IMR-90 (cell line): ENCODE measurements around the gene SEC16A. TPM values are rescaled to one million over a fixed set of nuclear protein-coding genes. Genes with fewer than 3 reads are reported as not detected.

Experiments used
- ATAC-seq: fragments of 200-7000 bp; cut with Tn5 transposase; 2 replicates; pipeline ENCODE4 v1.9.1; 2020; ENCODE audit warnings: low read depth, mild to moderate bottlenecking, moderate library complexity
- BruUV-seq: library from RNA; stranded (reverse); fragments of 400-500 nt; replicated peaks from 2 replicates; lab custom pipeline; 2021; lab: Mats Ljungman, UMichigan
- CTCF ChIA-PET: fragments of 300-600 bp; formaldehyde crosslinking; extraction: SDS; loops from one replicate; lab custom pipeline; 2021; ENCODE audit warnings: antibody characterized with exemption; lab: Yijun Ruan, JAX
- POLR2A ChIA-PET: fragments of 300-600 bp; sonication (Branson Sonifier 250); formaldehyde crosslinking; loops from one replicate; lab custom pipeline; 2022; ENCODE audit warnings: antibody characterized with exemption; ENCODE audit not compliant: unreplicated experiment; lab: Charles Lee
- DNase-seq: peaks from one replicate; pipeline ENCODE4 v3.0.0; 2013
- H2AFZ ChIP-seq: replicated peaks from 2 replicates; pipeline ENCODE3; 2013; ENCODE audit warnings: low read length, mild to moderate bottlenecking; ENCODE audit not compliant: poor library complexity
- H2AK5ac ChIP-seq: 2 replicates; pipeline ENCODE4 v1.6.1; 2013; ENCODE audit warnings: low read depth, low read length, inconsistent platforms
- H2AK9ac ChIP-seq: replicated peaks from 2 replicates; pipeline ENCODE3; 2013; ENCODE audit warnings: mild to moderate bottlenecking, low read depth, low read length, moderate library complexity; ENCODE audit not compliant: poor library complexity
- H2BK120ac ChIP-seq: 2 replicates; pipeline ENCODE4 v1.6.1; 2013; ENCODE audit warnings: low read depth, low read length, inconsistent platforms
- H2BK15ac ChIP-seq: 3 replicates; pipeline ENCODE4 v1.6.1; 2013; ENCODE audit warnings: low read depth, low read length, inconsistent platforms
- H2BK20ac ChIP-seq: 2 replicates; pipeline ENCODE4 v1.6.1; 2013; ENCODE audit warnings: low read depth, mild to moderate bottlenecking, inconsistent platforms, low read length, moderate library complexity
- H2BK5ac ChIP-seq: 2 replicates; pipeline ENCODE4 v1.6.1; 2013; ENCODE audit warnings: mild to moderate bottlenecking, low read depth, low read length, inconsistent platforms; ENCODE audit not compliant: poor library complexity, severe bottlenecking
- H3K14ac ChIP-seq: replicated peaks from 2 replicates; pipeline ENCODE4 v1.6.1; 2013; ENCODE audit warnings: low read depth, low read length, inconsistent platforms
- H3K18ac ChIP-seq: 2 replicates; pipeline ENCODE4 v1.6.1; 2013; ENCODE audit warnings: low read depth, low read length, control low read depth
- H3K23ac ChIP-seq: 2 replicates; pipeline ENCODE4 v1.6.1; 2013; ENCODE audit warnings: low read depth, low read length, inconsistent platforms
- H3K27ac ChIP-seq: 2 replicates; pipeline ENCODE4 v1.5.1; 2013; ENCODE audit warnings: mild to moderate bottlenecking, control low read depth, low read length; ENCODE audit not compliant: insufficient read depth
- H3K27me3 ChIP-seq: 2 replicates; pipeline ENCODE4 v1.6.1; 2013; ENCODE audit warnings: low read length; ENCODE audit not compliant: control insufficient read depth, insufficient read depth
- H3K36me3 ChIP-seq: 2 replicates; pipeline ENCODE4 v1.6.1; 2013; ENCODE audit warnings: low read length, mixed read lengths; ENCODE audit not compliant: control insufficient read depth, insufficient read depth
- H3K4ac ChIP-seq: 2 replicates; pipeline ENCODE4 v1.6.1; 2013; ENCODE audit warnings: low read depth, low read length, inconsistent platforms
- H3K4me1 ChIP-seq: 2 replicates; pipeline ENCODE4 v1.6.1; 2013; ENCODE audit warnings: low read length, mixed read lengths; ENCODE audit not compliant: control insufficient read depth, insufficient read depth
- H3K4me2 ChIP-seq: 2 replicates; pipeline ENCODE4 v1.6.1; 2013; ENCODE audit warnings: low read depth, mild to moderate bottlenecking, control low read depth, low read length, moderate library complexity
- H3K4me3 ChIP-seq: 2 replicates; pipeline ENCODE4 v1.5.1; 2013; ENCODE audit warnings: low read depth, mild to moderate bottlenecking, control low read depth, low read length, moderate library complexity; ENCODE audit not compliant: insufficient read depth
- H3K56ac ChIP-seq: 2 replicates; pipeline ENCODE4 v1.6.1; 2013; ENCODE audit warnings: low read length, inconsistent platforms; ENCODE audit not compliant: insufficient read depth; ENCODE audit errors: extremely low read depth
- H3K79me1 ChIP-seq, 2 experiments: 2 replicates each; pipeline ENCODE4 v1.6.1; 2013; ENCODE audit warnings: low read length in 2 of 2, inconsistent platforms in 1 of 2, low read depth in 1 of 2
- H3K9ac ChIP-seq: 2 replicates; pipeline ENCODE4 v1.6.1; 2013; ENCODE audit warnings: low read depth, low read length, control low read depth
- H3K9me1 ChIP-seq: 2 replicates; pipeline ENCODE4 v1.6.1; 2013; ENCODE audit warnings: low read length, inconsistent platforms; ENCODE audit not compliant: insufficient read depth
- H3K9me3 ChIP-seq: 2 replicates; pipeline ENCODE4 v1.6.1; 2013; ENCODE audit warnings: low read length; ENCODE audit not compliant: control insufficient read depth, insufficient read depth
- H4K20me1 ChIP-seq: 2 replicates; pipeline ENCODE4 v1.6.1; 2013; ENCODE audit warnings: low read length, inconsistent platforms; ENCODE audit not compliant: insufficient read depth
- H4K5ac ChIP-seq: 2 replicates; pipeline ENCODE4 v1.6.1; 2013; ENCODE audit warnings: mild to moderate bottlenecking, low read depth, low read length, control low read depth
- H4K8ac ChIP-seq, 2 experiments: 2 replicates each; pipeline ENCODE4 v1.6.1; 2013; ENCODE audit warnings: low read depth in 2 of 2, low read length in 2 of 2, control low read depth in 1 of 2, inconsistent platforms in 1 of 2
- H4K91ac ChIP-seq: 2 replicates; pipeline ENCODE4 v1.6.1; 2013; ENCODE audit warnings: low read depth, low read length, inconsistent platforms; ENCODE audit not compliant: insufficient read depth
- BHLHE40 ChIP-seq: fragments of 150-350 bp; IDR thresholded peaks from 2 replicates; pipeline ENCODE4 v1.6.1; 2016; ENCODE audit warnings: mild to moderate bottlenecking, low read depth, low read length
- CEBPB ChIP-seq: IDR thresholded peaks from 2 replicates; pipeline ENCODE4 v1.6.1; 2012; ENCODE audit warnings: low read depth, low read length, improper control_type of control experiment
- CHD1 ChIP-seq: IDR thresholded peaks from 2 replicates; pipeline ENCODE4 v1.6.1; 2012; ENCODE audit warnings: low read depth, low read length, improper control_type of control experiment
- FOS ChIP-seq: fragments of 150-350 bp; IDR thresholded peaks from 2 replicates; pipeline ENCODE4 v1.6.1; 2016; ENCODE audit warnings: low read depth, low read length
- MAFK ChIP-seq: IDR thresholded peaks from 2 replicates; pipeline ENCODE4 v1.6.1; 2012; ENCODE audit warnings: low read depth, low read length, improper control_type of control experiment
- MAZ ChIP-seq: IDR thresholded peaks from 2 replicates; pipeline ENCODE4 v1.6.1; 2012; ENCODE audit warnings: low read depth, mild to moderate bottlenecking, low read length, improper control_type of control experiment, moderate library complexity, borderline replicate concordance
- MXI1 ChIP-seq: IDR thresholded peaks from 2 replicates; pipeline ENCODE4 v1.6.1; 2012; ENCODE audit warnings: low read depth, mild to moderate bottlenecking, low read length, moderate library complexity, borderline replicate concordance
- NFE2L2 ChIP-seq: fragments of 150-350 bp; IDR thresholded peaks from 2 replicates; pipeline ENCODE4 v1.6.1; 2016; ENCODE audit warnings: low read depth, mild to moderate bottlenecking, low read length
- POLR2A ChIP-seq: IDR thresholded peaks from 2 replicates; pipeline ENCODE4 v1.6.1; 2012; ENCODE audit warnings: mild to moderate bottlenecking, low read depth, low read length
- RAD21 ChIP-seq: IDR thresholded peaks from 2 replicates; pipeline ENCODE4 v1.6.1; 2012; ENCODE audit warnings: low read length, improper control_type of control experiment
- RCOR1 ChIP-seq: IDR thresholded peaks from 2 replicates; pipeline ENCODE4 v1.6.1; 2012; ENCODE audit warnings: mild to moderate bottlenecking, low read length, improper control_type of control experiment; ENCODE audit not compliant: insufficient replicate concordance
- RFX5 ChIP-seq: IDR thresholded peaks from 2 replicates; pipeline ENCODE4 v1.8.0; 2012; ENCODE audit warnings: low read depth, mild to moderate bottlenecking, low read length, moderate library complexity
- SMC3 ChIP-seq: fragments of 150-350 bp; IDR thresholded peaks from 2 replicates; pipeline ENCODE4 v1.6.1; 2016; ENCODE audit warnings: low read depth, mild to moderate bottlenecking, antibody characterized with exemption, low read length, moderate library complexity
- WGBS, 2 experiments: methylation state at CpG; one replicate each; pipeline versions ENCODE4 v1.1.5 to v1.1.7; 2013; ENCODE audit warnings: missing lambda C conversion rate in 2 of 2; ENCODE audit not compliant: insufficient read length in 1 of 2; ENCODE audit errors: extremely low coverage in 2 of 2; 5-methylcytosine and 5-hydroxymethylcytosine counted together
- dilution Hi-C: fragments of 300-500 bp; cut with HindIII; formaldehyde crosslinking; loops from one replicate; pipeline ENCODE4 v1.14.3; 2018; ENCODE audit warnings: low sequenced_read_pairs; ENCODE audit not compliant: unreplicated experiment
- in situ Hi-C: fragments of 300-500 bp; cut with MboI; formaldehyde crosslinking; loops from 3 replicates; pipeline ENCODE4 v1.14.3; 2019; ENCODE audit warnings: low sequenced_read_pairs, inconsistent platforms, mixed read lengths
- intact Hi-C: fragments of 100-400 bp; cut with micrococcal nuclease; formaldehyde crosslinking; loops from 2 replicates; pipeline ENCODE4 v1.10.0; 2022
- polyA plus RNA-seq, 3 experiments: library from polyadenylated mRNA; depleted of rRNA; stranded (reverse); fragments of >200 nt; gene quantifications; 2 replicates each; pipeline ENCODE4 v1.2.3, GENCODE V29; 2012; ENCODE audit warnings: low replicate concordance in 1 of 3
- total RNA-seq: library from RNA; depleted of rRNA; stranded (reverse); fragments of >200 nt; gene quantifications from 2 replicates; pipeline ENCODE4 v1.2.3, GENCODE V29; 2012
- TF ChIP-seq, protein P1 (sequence below): fragments of 150-350 bp; IDR thresholded peaks from 2 replicates; pipeline ENCODE4 v1.6.1; 2016; ENCODE audit warnings: low read depth, mild to moderate bottlenecking, low read length, moderate library complexity, borderline replicate concordance
- TF ChIP-seq, protein P2 (sequence below): fragments of 150-350 bp; IDR thresholded peaks from 2 replicates; pipeline ENCODE4 v1.6.1; 2017; ENCODE audit warnings: mild to moderate bottlenecking, antibody characterized with exemption, low read length, low read depth

SEC16A gene
- total and polyA plus RNA-seq, 2 of the 4 experiments (the other 2 are of a cell fraction): 12.2 to 48.1 TPM

DNA sequence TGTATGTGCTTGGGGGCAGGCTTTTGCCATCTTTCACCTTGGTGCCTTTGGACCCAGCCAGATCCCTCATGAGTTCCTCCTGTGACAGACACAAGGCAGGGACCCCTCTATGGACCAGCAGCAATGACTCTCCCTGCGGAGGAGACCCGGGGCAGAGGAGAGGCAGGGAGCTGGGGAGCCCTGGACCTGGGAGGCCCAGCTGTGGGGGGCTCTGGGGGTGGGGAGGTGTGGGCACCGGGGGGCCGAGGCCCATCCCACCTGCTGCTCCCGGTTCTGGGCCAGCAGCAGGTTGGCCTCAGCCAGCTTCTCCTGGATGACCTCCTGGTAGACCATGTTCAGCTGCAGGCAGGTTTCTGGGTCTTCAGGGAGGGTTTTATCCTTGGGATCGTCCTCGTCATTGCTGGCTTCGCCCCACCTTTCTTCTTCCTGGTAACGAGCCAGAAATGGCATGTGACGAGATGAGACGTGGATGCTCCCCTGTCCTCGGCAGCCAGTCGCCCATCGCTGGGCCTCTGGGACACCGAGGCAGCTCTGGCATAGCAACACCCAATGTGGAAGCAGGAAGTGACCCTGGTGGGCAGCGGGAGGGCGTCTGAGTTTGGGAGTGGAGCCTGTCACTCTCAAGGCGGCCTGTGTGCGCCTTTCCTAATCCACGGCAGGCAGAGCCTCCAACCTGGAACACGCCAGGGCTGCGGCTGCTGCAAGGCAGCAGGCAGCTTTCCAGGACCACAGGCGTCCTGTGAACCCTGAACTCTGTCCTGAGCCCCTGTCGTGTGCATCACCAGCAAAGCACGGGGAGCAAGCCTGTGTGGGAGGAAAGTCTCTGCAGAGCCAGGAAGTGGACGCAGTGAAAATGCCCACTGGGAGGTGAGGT lies 87.3 kb downstream of the SEC16A start:
- dilution Hi-C loops: no loop called here
- BruUV-seq: no TSS peak
- WGBS, 2 experiments: 90% methylated on average over 20 of the region's 26 CpGs; no CpG with 5 or more reads in 1 of the 2 experiments
- Histone ChIP-seq H3K56ac (no peak overlapping the region), H3K23ac (no peak overlapping the region), H3K36me3 (peaks cover 59% of the 10 kb centered on the region), H3K9me1 (no peaks in the 10 kb centered on the region), H2AFZ (no peak overlapping the region), H2BK120ac (no peak overlapping the region), H4K20me1 (peaks cover 16% of the 10 kb centered on the region), H3K4me2 (no peak overlapping the region), H3K79me1 (peaks cover 20 to 37% of the 10 kb centered on the region in 2 experiments), H3K27ac (no peak overlapping the region), H3K4me3 (no peak overlapping the region), H3K4me1 (peaks cover 9% of the 10 kb centered on the region), H3K4ac (no peak overlapping the region), H4K5ac (no peak overlapping the region), H2AK9ac (no peak overlapping the region), H3K9me3 (no peaks in the 10 kb centered on the region), H4K8ac (no peak overlapping the region), H2AK5ac (no peak overlapping the region), H3K27me3 (no peaks in the 10 kb centered on the region), H2BK5ac (no peak overlapping the region), H3K18ac (no peak overlapping the region), H2BK15ac (no peak overlapping the region), H2BK20ac (no peak overlapping the region), H4K91ac (no peak overlapping the region), H3K9ac (no peak overlapping the region), H3K14ac (no peak overlapping the region)
- intact Hi-C loops: no loop called here
- ChIA-PET CTCF (no interaction called here), POLR2A (no interaction called here)
- no peak for ATAC-seq
- no peak for DNase-seq
- in situ Hi-C loops: no loop called here
- no peak for TF ChIP-seq FOS
- no peak for TF ChIP-seq RFX5
- no peak for TF ChIP-seq MAZ
- TF ChIP-seq SMC3: no peak
- no peak for TF ChIP-seq RAD21
- TF ChIP-seq, protein P1, sequence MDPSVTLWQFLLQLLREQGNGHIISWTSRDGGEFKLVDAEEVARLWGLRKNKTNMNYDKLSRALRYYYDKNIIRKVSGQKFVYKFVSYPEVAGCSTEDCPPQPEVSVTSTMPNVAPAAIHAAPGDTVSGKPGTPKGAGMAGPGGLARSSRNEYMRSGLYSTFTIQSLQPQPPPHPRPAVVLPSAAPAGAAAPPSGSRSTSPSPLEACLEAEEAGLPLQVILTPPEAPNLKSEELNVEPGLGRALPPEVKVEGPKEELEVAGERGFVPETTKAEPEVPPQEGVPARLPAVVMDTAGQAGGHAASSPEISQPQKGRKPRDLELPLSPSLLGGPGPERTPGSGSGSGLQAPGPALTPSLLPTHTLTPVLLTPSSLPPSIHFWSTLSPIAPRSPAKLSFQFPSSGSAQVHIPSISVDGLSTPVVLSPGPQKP: no peak
- TF ChIP-seq RCOR1: no peak
- no peak for TF ChIP-seq CHD1
- no peak for TF ChIP-seq MAFK
- TF ChIP-seq CEBPB: no peak
- no peak for TF ChIP-seq POLR2A
- TF ChIP-seq, protein P2, sequence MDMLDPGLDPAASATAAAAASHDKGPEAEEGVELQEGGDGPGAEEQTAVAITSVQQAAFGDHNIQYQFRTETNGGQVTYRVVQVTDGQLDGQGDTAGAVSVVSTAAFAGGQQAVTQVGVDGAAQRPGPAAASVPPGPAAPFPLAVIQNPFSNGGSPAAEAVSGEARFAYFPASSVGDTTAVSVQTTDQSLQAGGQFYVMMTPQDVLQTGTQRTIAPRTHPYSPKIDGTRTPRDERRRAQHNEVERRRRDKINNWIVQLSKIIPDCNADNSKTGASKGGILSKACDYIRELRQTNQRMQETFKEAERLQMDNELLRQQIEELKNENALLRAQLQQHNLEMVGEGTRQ: no peak
- no peak for TF ChIP-seq BHLHE40
- no peak for TF ChIP-seq NFE2L2
- no peak for TF ChIP-seq MXI1
